Measurements from ENCODE around the gene SNCB. TPM values are rescaled to one million over a fixed set of nuclear protein-coding genes. Genes with fewer than 3 reads are reported as not detected.

SNCB gene
- total RNA-seq, 1 experiment from 2014 or later: 2.1 TPM

- peaks cover 13% of the 10 kb centered on the region; the same call in 1 of the 2 replicates for H3K27me3 ChIP-seq (ENCODE audit: low read length)
- DNase-seq: peak; percentile 37
- CTCF ChIA-PET: no interaction called here
These were observed 1.7 kb downstream of the SNCB start for GRCh38 chr5:176628406-176629228.

GRCh38 chr5:176627582-176627981, 2.8 kb downstream of the SNCB start:
- Histone ChIP-seq H3K79me2 (ENCODE audit: low read length) (no peaks in the 10 kb centered on the region), H3K4me2 (ENCODE audit: low read length) (no peak overlapping the region), H3K27me3 (ENCODE audit: low read length) (peaks cover 7% of the 10 kb centered on the region; the same call in 1 of the 2 replicates), H2AFZ (ENCODE audit: low read length) (no peak overlapping the region), H3K9ac (ENCODE audit: low read length) (no peak overlapping the region), H3K4me3 (ENCODE audit: low read length) (no peak overlapping the region), H3K9me3 (ENCODE audit: low read length) (no peaks in the 10 kb centered on the region), H3K36me3 (ENCODE audit: low read depth, low read length) (no peaks in the 10 kb centered on the region), H4K20me1 (ENCODE audit: low read length) (no peaks in the 10 kb centered on the region), H3K27ac (ENCODE audit: low read length) (no peak overlapping the region), H3K4me1 (ENCODE audit: insufficient read depth, low read length) (peaks cover 42% of the 10 kb centered on the region), H3F3A (ENCODE audit: low read length, unreplicated experiment) (no peaks in the 10 kb centered on the region), H3K9me2 (replicated peaks; ENCODE audit: low read length) (no peaks in the 10 kb centered on the region)
- ATAC-seq (no peak), DNase-seq (no peak)
- CTCF ChIA-PET: no interaction called here
- TF ChIP-seq EZH2 (IDR thresholded peaks at IDR 0.05; ENCODE audit: low read length, unreplicated experiment): no peak
- no peak for TF ChIP-seq EZH2phosphoT487 (IDR thresholded peaks at IDR 0.05; ENCODE audit: borderline replicate concordance, low read length)
- no peak for TF ChIP-seq CTCF (conservative IDR thresholded peaks at IDR 0.05; ENCODE audit: low read depth, low read length)
- POLR2A ChIA-PET (ENCODE audit: unreplicated experiment): no interaction called here
- BruUV-seq (replicated peaks): no TSS peak
- intact Hi-C loops (cut with micrococcal nuclease): no loop called here

More at GRCh38 chr5:176628406-176629228, 1.7 kb downstream of the SNCB start:
- Histone ChIP-seq H3K9me2 (replicated peaks; ENCODE audit: low read length) (no peaks in the 10 kb centered on the region), H3K79me2 (ENCODE audit: low read length) (no peaks in the 10 kb centered on the region), H3K9ac (ENCODE audit: low read length) (no peak overlapping the region), H3F3A (ENCODE audit: low read length, unreplicated experiment) (no peaks in the 10 kb centered on the region), H3K4me3 (ENCODE audit: low read length) (no peak overlapping the region), H4K20me1 (ENCODE audit: low read length) (no peaks in the 10 kb centered on the region), H3K27ac (ENCODE audit: low read length) (no peak overlapping the region), H2AFZ (ENCODE audit: low read length) (no peak overlapping the region), H3K9me3 (ENCODE audit: low read length) (no peaks in the 10 kb centered on the region), H3K4me2 (ENCODE audit: low read length) (no peak overlapping the region), H3K4me1 (ENCODE audit: insufficient read depth, low read length) (peaks cover 42% of the 10 kb centered on the region), H3K36me3 (ENCODE audit: low read depth, low read length) (no peaks in the 10 kb centered on the region)
- intact Hi-C loops (cut with micrococcal nuclease): no loop called here
- no TSS peak for BruUV-seq (replicated peaks)
- POLR2A ChIA-PET (ENCODE audit: unreplicated experiment): interaction anchor here (0.7 kb wide), 1 partner anchor 728 kb away, joined by 7 read pairs; no protein-coding TSS in a partner anchor
- no peak for ATAC-seq
- no peak for TF ChIP-seq EZH2phosphoT487 (IDR thresholded peaks at IDR 0.05; ENCODE audit: borderline replicate concordance, low read length)

- TF ChIP-seq EZH2 (IDR thresholded peaks at IDR 0.05; ENCODE audit: low read length, unreplicated experiment) (no peak), EZH2phosphoT487 (IDR thresholded peaks at IDR 0.05; ENCODE audit: borderline replicate concordance, low read length) (no peak), CTCF (conservative IDR thresholded peaks at IDR 0.05; ENCODE audit: low read depth, low read length) (no peak)
These were observed 3.5 kb downstream of the SNCB start for GRCh38 chr5:176626876-176627236.

More at GRCh38 chr5:176626876-176627236, 3.5 kb downstream of the SNCB start:
- peaks cover 7% of the 10 kb centered on the region; the same call in 1 of the 2 replicates for H3K27me3 ChIP-seq (ENCODE audit: low read length)
- no peaks in the 10 kb centered on the region for H3K9me2 ChIP-seq (replicated peaks; ENCODE audit: low read length)
- peak overlapping the region; percentile 77 for H3K27ac ChIP-seq (ENCODE audit: low read length)
- H3K36me3 ChIP-seq (ENCODE audit: low read depth, low read length): no peaks in the 10 kb centered on the region
- H3K9me3 ChIP-seq (ENCODE audit: low read length): no peaks in the 10 kb centered on the region
- H3K9ac ChIP-seq (ENCODE audit: low read length): no peak overlapping the region
- no peaks in the 10 kb centered on the region for H4K20me1 ChIP-seq (ENCODE audit: low read length)
- H3K79me2 ChIP-seq (ENCODE audit: low read length): no peaks in the 10 kb centered on the region
- H2AFZ ChIP-seq (ENCODE audit: low read length): peak overlapping the region; percentile 55
- peak overlapping the region; percentile 38; the same call in 1 of the 2 replicates for H3K4me3 ChIP-seq (ENCODE audit: low read length)
- POLR2A ChIA-PET (ENCODE audit: unreplicated experiment): no interaction called here
- CTCF ChIA-PET: no interaction called here
- intact Hi-C loops (cut with micrococcal nuclease): no loop called here
- H3K4me1 ChIP-seq (ENCODE audit: insufficient read depth, low read length): peaks cover 42% of the 10 kb centered on the region
- peak overlapping the region; percentile 68 for H3K4me2 ChIP-seq (ENCODE audit: low read length)
- H3F3A ChIP-seq (ENCODE audit: low read length, unreplicated experiment): no peaks in the 10 kb centered on the region
- ATAC-seq (no peak), DNase-seq (no peak)
- no TSS peak for BruUV-seq (replicated peaks)

All from PC-3 (cell line).